Spleen (tissue), 11 donors: ENCODE data around the gene CFAP221. TPM values are rescaled to one million over a fixed set of nuclear protein-coding genes. Genes with fewer than 3 reads are reported as not detected.

Experiments used
- DNase-seq: peaks from one replicate; pipeline ENCODE4 v3.0.0-alpha.2; 2020
- H3K27ac ChIP-seq, 8 donors: fragments of 200-600 bp; sonication (generic) in 7 of 8; 1 replicate in 4 of 8; 2 replicates in 4 of 8; pipeline versions ENCODE4 v1.5.0 to v1.8.0; 2016 to 2021; ENCODE audit warnings: inconsistent platforms in 4 of 8, mild to moderate bottlenecking in 4 of 8, moderate library complexity in 1 of 8
- H3K27me3 ChIP-seq, 7 donors: fragments of 200-600 bp; sonication (generic) in 6 of 7; replicated peaks in 1 of 7; 1 replicate in 4 of 7; 2 replicates in 3 of 7; pipeline versions ENCODE4 v1.5.0 to v1.8.0; 2016 to 2021; ENCODE audit warnings: inconsistent platforms in 3 of 7, mild to moderate bottlenecking in 1 of 7
- H3K36me3 ChIP-seq, 6 donors: fragments of 200-600 bp; sonication (generic) in 5 of 6; 1 replicate in 4 of 6; 2 replicates in 2 of 6; pipeline versions ENCODE4 v1.5.0 to v1.8.0; 2016 to 2021; ENCODE audit warnings: inconsistent platforms in 2 of 6
- H3K4me1 ChIP-seq, 6 donors: fragments of 200-600 bp; sonication (generic) in 5 of 6; 1 replicate in 3 of 6; 2 replicates in 3 of 6; pipeline versions ENCODE4 v1.5.0 to v1.8.0; 2016 to 2021; ENCODE audit warnings: inconsistent platforms in 3 of 6
- H3K4me3 ChIP-seq, 8 donors: fragments of 200-600 bp; sonication (generic) in 7 of 8; 1 replicate in 4 of 8; 2 replicates in 4 of 8; pipeline versions ENCODE4 v1.5.0 to v1.8.0; 2016 to 2021; ENCODE audit warnings: inconsistent platforms in 4 of 8, mild to moderate bottlenecking in 4 of 8, moderate library complexity in 2 of 8
- H3K9me3 ChIP-seq, 8 donors: fragments of 200-600 bp; sonication (generic) in 7 of 8; 1 replicate in 4 of 8; 2 replicates in 4 of 8; pipeline versions ENCODE4 v1.5.0 to v1.8.0; 2016 to 2021; ENCODE audit warnings: inconsistent platforms in 4 of 8
- POLR2A ChIP-seq, 3 donors: fragments of 450-650 bp; IDR thresholded peaks; one replicate each; pipeline ENCODE4 v1.5.1; 2017; ENCODE audit warnings: antibody characterized with exemption in 3 of 3, mild to moderate bottlenecking in 1 of 3
- POLR2AphosphoS5 ChIP-seq, 3 donors: sonication (generic); formaldehyde crosslinking; IDR thresholded peaks; one replicate each; pipeline ENCODE4 v1.5.1; 2017; ENCODE audit warnings: antibody characterized with exemption in 3 of 3
- WGBS, 5 donors: extraction: QIAGEN DNeasy Blood & Tissue Kit in 3 of 5; methylation state at CpG; one replicate each; pipeline versions ENCODE4 v1.1.5 to v1.1.7; 2013 to 2018; 5-methylcytosine and 5-hydroxymethylcytosine counted together
- intact Hi-C: fragments of 100-400 bp; cut with DNase I; formaldehyde crosslinking; loops from one replicate; pipeline ENCODE4 v1.15.0; 2023; ENCODE audit warnings: low total_unique reads
- polyA plus RNA-seq, 3 donors: library from polyadenylated mRNA; stranded (reverse); fragments of 200-250 nt; gene quantifications; one replicate each; pipeline ENCODE4 v1.2.1, GENCODE V29; 2013
- total RNA-seq, 7 donors: library from RNA; depleted of rRNA in 3 of 7; stranded (reverse); fragments of >200 nt in 3 of 7; fragmentation: NEBNext Ultra II Directional in 4 of 7; extraction: Animal tissue kit (Norgen Biotek cat#: 25700) in 4 of 7; gene quantifications; one replicate each; pipeline versions ENCODE4 v1.1.0 to v1.2.1, GENCODE V29; 2016 to 2021
- TF ChIP-seq, protein P1 (sequence below), 11 experiments: fragments of 200-600 bp in 7 of 11; fragments of 450-650 bp in 4 of 11; sonication (generic) in 4 of 11; IDR thresholded peaks in 8 of 11; conservative IDR thresholded peaks in 3 of 11; 1 replicate in 7 of 11; 2 replicates in 4 of 11; pipeline versions ENCODE4 v1.4.0 to v1.8.0; 2016 to 2021; ENCODE audit warnings: antibody characterized with exemption in 11 of 11, inconsistent platforms in 4 of 11, mild to moderate bottlenecking in 1 of 11
- donor health status: healthy with polysubstance abuse.
- donor health status: DM: no; HTN: no; CAD: no; lungs with moderate emphysema.
- donor health status: DM: no; HTN: no; CAD: no.
- donor health status: Bipolar disorder and iron deficiency.
- donor health status: healthy.
- donor health status: DM: no; HTN: no; CAD: no.
- donor health status: DM: yes; HTN: yes; CAD: no.

CFAP221 gene
- total and polyA plus RNA-seq, 10 donors = 0.06 to 1.5 (median 0.55) TPM; not detected in 2

DNA sequence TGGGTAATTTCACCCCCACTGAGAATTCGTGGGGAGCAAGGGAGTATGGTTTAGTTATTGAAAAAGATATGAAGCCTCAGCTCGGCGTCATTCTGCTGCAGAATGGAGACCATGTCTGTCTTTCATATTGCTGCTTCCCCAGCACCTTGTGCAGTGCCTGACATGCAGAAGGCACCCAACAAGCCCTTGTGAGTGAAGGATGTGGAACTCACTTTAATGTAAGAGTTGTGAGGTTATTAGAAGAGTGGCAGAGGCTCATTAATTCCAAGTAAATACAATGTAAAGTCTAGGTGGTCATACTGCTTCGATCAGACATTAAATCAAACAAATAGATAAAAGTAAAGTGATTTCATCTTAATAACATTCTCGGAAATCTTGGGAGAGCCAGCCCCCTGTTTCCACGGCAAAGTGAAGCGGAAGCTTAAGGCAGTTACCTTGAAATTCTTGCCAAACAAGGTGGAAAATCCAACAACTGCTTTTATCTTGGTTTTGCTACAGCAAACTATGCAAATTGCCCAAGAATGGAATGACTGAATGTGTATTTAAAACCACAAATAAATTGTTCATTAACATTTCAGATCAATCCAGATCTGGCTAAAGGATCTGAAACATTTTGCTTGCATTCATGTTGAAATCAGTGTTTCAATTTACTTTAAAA is 9.6 kb downstream of the CFAP221 start:
- no peak for DNase-seq
- no peaks in the 10 kb centered on the region for H3K36me3 ChIP-seq
- H3K27ac ChIP-seq = no peak overlapping the region
- intact Hi-C loops = no loop called here
- peaks cover 0 to 15% (median 0%) of the 10 kb centered on the region in 7 donors for H3K27me3 ChIP-seq
- no peaks in the 10 kb centered on the region for H3K9me3 ChIP-seq
- TF ChIP-seq, protein P1, sequence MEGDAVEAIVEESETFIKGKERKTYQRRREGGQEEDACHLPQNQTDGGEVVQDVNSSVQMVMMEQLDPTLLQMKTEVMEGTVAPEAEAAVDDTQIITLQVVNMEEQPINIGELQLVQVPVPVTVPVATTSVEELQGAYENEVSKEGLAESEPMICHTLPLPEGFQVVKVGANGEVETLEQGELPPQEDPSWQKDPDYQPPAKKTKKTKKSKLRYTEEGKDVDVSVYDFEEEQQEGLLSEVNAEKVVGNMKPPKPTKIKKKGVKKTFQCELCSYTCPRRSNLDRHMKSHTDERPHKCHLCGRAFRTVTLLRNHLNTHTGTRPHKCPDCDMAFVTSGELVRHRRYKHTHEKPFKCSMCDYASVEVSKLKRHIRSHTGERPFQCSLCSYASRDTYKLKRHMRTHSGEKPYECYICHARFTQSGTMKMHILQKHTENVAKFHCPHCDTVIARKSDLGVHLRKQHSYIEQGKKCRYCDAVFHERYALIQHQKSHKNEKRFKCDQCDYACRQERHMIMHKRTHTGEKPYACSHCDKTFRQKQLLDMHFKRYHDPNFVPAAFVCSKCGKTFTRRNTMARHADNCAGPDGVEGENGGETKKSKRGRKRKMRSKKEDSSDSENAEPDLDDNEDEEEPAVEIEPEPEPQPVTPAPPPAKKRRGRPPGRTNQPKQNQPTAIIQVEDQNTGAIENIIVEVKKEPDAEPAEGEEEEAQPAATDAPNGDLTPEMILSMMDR (IDR thresholded peaks at IDR 0.05 in 8 of 11, conservative IDR thresholded peaks at IDR 0.05 in 3 of 11) = no peak
- no peak for TF ChIP-seq POLR2A (IDR thresholded peaks at IDR 0.05)
- no peak for TF ChIP-seq POLR2AphosphoS5 (IDR thresholded peaks at IDR 0.05)
- WGBS, 5 donors = 76 to 88% (median 83%) methylated on average over 7 of the region's 7 CpGs
- no peak overlapping the region for H3K4me3 ChIP-seq
- H3K4me1 ChIP-seq = no peaks in the 10 kb centered on the region

DNA sequence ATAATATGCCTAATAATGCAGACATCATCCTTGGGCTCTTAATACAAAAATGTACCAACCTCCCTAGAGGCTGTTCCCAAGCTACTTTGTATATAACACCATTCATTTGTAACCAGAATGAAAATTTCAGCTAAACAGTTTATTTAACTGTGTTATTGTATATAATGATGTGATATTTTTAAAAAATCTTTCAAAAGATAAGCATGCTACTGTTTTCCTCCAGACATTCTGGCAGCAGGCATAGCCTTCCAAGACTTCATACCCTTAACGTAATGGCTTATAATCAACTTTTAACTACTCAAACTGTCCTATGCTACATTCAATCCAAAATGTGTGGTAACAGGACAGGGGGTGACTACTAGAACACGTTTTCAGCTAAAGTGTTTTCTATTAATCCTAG is 21.2 kb downstream of the CFAP221 start:
- TF ChIP-seq, protein P1 (IDR thresholded peaks at IDR 0.05 in 8 of 11, conservative IDR thresholded peaks at IDR 0.05 in 3 of 11) = no peak
- no peak for TF ChIP-seq POLR2AphosphoS5 (IDR thresholded peaks at IDR 0.05)
- TF ChIP-seq POLR2A (IDR thresholded peaks at IDR 0.05) = no peak
- Histone ChIP-seq H3K27ac (no peak overlapping the region), H3K27me3 (no peaks in the 10 kb centered on the region), H3K4me3 (no peak overlapping the region), H3K36me3 (no peaks in the 10 kb centered on the region), H3K4me1 (no peaks in the 10 kb centered on the region), H3K9me3 (peaks cover 0 to 14% (median 0%) of the 10 kb centered on the region in 8 donors)
- DNase-seq = no peak
- intact Hi-C loops = no loop called here
- WGBS, 5 donors = 73 to 88% (median 81%) methylated on average over 2 of the region's 2 CpGs

DNA sequence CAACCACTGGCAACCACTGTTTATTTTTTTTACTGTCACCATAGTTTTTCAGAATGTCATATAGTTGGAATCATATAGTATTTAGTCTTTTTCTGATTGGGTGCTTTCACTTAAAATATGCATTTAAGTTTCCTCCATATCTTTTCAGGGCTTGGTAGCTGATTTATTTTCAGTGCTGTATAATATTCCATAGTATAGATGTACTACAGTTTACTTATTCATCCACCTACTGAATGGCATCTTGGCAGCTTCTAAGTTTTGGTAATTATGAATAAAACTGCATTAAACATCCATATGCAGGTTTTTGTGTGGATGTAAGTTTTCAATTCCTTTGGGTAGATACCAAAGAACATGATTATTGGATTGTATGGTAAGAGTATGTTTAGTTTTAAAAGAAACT is 23.0 kb downstream of the CFAP221 start:
- no peaks in the 10 kb centered on the region for H3K4me1 ChIP-seq
- intact Hi-C loops = no loop called here
- TF ChIP-seq POLR2AphosphoS5 (IDR thresholded peaks at IDR 0.05) = no peak
- no peak for TF ChIP-seq POLR2A (IDR thresholded peaks at IDR 0.05)
- TF ChIP-seq, protein P1 (IDR thresholded peaks at IDR 0.05 in 8 of 11, conservative IDR thresholded peaks at IDR 0.05 in 3 of 11) = no peak
- no peaks in the 10 kb centered on the region for H3K36me3 ChIP-seq
- H3K9me3 ChIP-seq = peaks cover 0 to 14% (median 0%) of the 10 kb centered on the region in 8 donors
- H3K4me3 ChIP-seq = no peak overlapping the region
- DNase-seq = no peak
- H3K27ac ChIP-seq = no peak overlapping the region
- peaks cover 0 to under 1% (median 0%) of the 10 kb centered on the region in 7 donors for H3K27me3 ChIP-seq

DNA sequence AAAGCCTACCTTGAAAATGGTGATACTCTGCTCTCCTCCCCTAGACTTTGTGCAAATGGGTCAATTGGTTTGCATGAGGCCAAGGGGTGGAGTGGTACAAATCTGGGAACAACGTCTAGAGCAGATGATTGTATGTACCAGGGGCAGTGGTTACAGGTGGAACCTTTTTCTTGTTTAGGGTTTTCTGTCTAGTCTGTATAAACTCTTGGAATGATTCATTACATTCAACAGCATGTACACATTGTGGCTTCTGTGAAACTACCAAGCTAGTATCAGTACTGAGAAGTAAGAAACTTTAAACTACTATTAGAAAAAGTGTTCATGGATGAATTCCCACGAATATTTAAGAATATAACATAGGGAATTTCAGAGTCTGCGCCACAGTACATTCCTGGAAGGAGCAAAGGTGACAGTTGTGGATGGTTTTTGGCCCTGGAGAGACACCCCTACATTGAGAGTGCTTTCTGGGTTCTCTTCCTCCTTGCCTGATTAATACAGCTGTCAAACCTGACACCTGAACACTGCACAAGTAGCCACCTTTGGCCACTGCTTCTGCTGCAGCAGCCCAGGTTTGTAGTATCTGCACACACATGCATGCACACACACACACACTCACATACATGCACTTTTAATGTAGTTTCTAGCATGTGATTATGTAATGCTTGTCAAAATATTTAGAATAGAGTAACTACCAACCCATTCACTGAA is 30.0 kb downstream of the CFAP221 start:
- Histone ChIP-seq H3K36me3 (no peaks in the 10 kb centered on the region), H3K27me3 (peaks cover 0 to 4% (median 0%) of the 10 kb centered on the region in 7 donors), H3K4me1 (no peaks in the 10 kb centered on the region), H3K9me3 (peaks cover 0 to 14% (median 8%) of the 10 kb centered on the region in 8 donors), H3K27ac (no peak overlapping the region), H3K4me3 (no peak overlapping the region)
- no peak for DNase-seq
- TF ChIP-seq, protein P1 (IDR thresholded peaks at IDR 0.05 in 8 of 11, conservative IDR thresholded peaks at IDR 0.05 in 3 of 11) = no peak
- no peak for TF ChIP-seq POLR2A (IDR thresholded peaks at IDR 0.05)
- no peak for TF ChIP-seq POLR2AphosphoS5 (IDR thresholded peaks at IDR 0.05)
- intact Hi-C loops = no loop called here
- 47 to 72% (median 66%) methylated on average over 3 of the region's 3 CpGs for WGBS, 5 donors
